K562 (cell line): ENCODE measurements around the gene MEGF11. TPM values are rescaled to one million over a fixed set of nuclear protein-coding genes. Genes with fewer than 3 reads are reported as not detected.

ENCODE experiments used
- ATAC-seq: fragments of 200-7000 bp; cut with Tn5 transposase; 3 replicates; pipeline ENCODE4 v1.9.1; 2020; ENCODE audit warnings: moderate library complexity
- BruUV-seq: library from RNA; stranded (reverse); fragments of 400-500 nt; replicated peaks from 2 replicates; lab custom pipeline; 2021; lab: Mats Ljungman, UMichigan
- CTCF ChIA-PET: fragments of 300-600 bp; formaldehyde crosslinking; extraction: SDS; loops from one replicate; lab custom pipeline; 2021; ENCODE audit warnings: low intra/inter-chr PET ratio; lab: Yijun Ruan, JAX
- POLR2A ChIA-PET: fragments of 300-600, 350-650 bp; sonication (Branson Sonifier 250); formaldehyde crosslinking; extraction: SDS; loops from one replicate; lab custom pipeline; 2021; ENCODE audit warnings: antibody characterized with exemption, inconsistent platforms; lab: Yijun Ruan, JAX
- DNase-seq, 4 experiments: peaks; one replicate each; pipeline versions ENCODE4 v3.0.0 to v3.0.0-alpha.2; 2011 to 2018; ENCODE audit warnings: low spot score in 3 of 4, mixed read lengths in 3 of 4; ENCODE audit errors: extremely low read depth in 1 of 4
- FAIRE-seq: peaks from 2 replicates; lab custom pipeline; 2011; peaks lifted over from hg19 to GRCh38; lab: Jason Lieb, UNC
- H2AFZ ChIP-seq: 2 replicates; pipeline ENCODE4 v1.6.0; 2011; ENCODE audit warnings: low read depth, low read length, control low read depth, inconsistent platforms
- H3K27ac ChIP-seq: fragments of 200-600 bp; 3 replicates; pipeline ENCODE4 v1.8.0; 2011; ENCODE audit warnings: low read depth, mild to moderate bottlenecking, control low read depth, inconsistent platforms, low read length, moderate library complexity, mixed read lengths; ENCODE audit errors: extremely low read depth
- H3K27me3 ChIP-seq, 2 experiments: fragments of 300-600 bp in 1 of 2; 2 replicates in 1 of 2; 3 replicates in 1 of 2; pipeline versions ENCODE4 v1.6.0 to v1.8.0; 2011; ENCODE audit warnings: inconsistent platforms in 2 of 2, low read length in 2 of 2, mild to moderate bottlenecking in 1 of 2, mixed read lengths in 1 of 2, moderate library complexity in 1 of 2; ENCODE audit not compliant: control insufficient read depth in 2 of 2, insufficient read depth in 2 of 2
- H3K36me3 ChIP-seq: fragments of 300-600 bp; 3 replicates; pipeline ENCODE4 v1.8.0; 2011; ENCODE audit warnings: mild to moderate bottlenecking, low read length, inconsistent platforms; ENCODE audit not compliant: control insufficient read depth, insufficient read depth
- H3K4me1 ChIP-seq, 2 experiments: fragments of 200-600 bp in 1 of 2; replicated peaks in 1 of 2; 2 replicates in 1 of 2; 3 replicates in 1 of 2; pipeline versions ENCODE4 v1.5.1 to v1.8.0; 2011; ENCODE audit warnings: inconsistent platforms in 2 of 2, low read length in 2 of 2, mild to moderate bottlenecking in 1 of 2, mixed read lengths in 1 of 2, moderate library complexity in 1 of 2; ENCODE audit not compliant: control insufficient read depth in 2 of 2, insufficient read depth in 2 of 2
- H3K4me2 ChIP-seq: 2 replicates; pipeline ENCODE4 v1.6.1; 2011; ENCODE audit warnings: low read length, control low read depth, inconsistent platforms, mixed read lengths; ENCODE audit not compliant: insufficient read depth
- H3K4me3 ChIP-seq: fragments of 200-600 bp; sonication (generic), shearing (Covaris generic); 2 replicates; pipeline ENCODE4 v1.5.1; 2016; ENCODE audit warnings: control low read depth, inconsistent platforms
- H3K79me2 ChIP-seq: fragments of 200-600 bp; 3 replicates; pipeline ENCODE4 v1.8.0; 2011; ENCODE audit warnings: low read length, inconsistent platforms; ENCODE audit not compliant: control insufficient read depth, insufficient read depth
- H3K9ac ChIP-seq, 2 experiments: 2 replicates each; pipeline versions ENCODE4 v1.6.0 to v1.6.1; 2011; ENCODE audit warnings: low read depth in 2 of 2, low read length in 2 of 2, control low read depth in 1 of 2, inconsistent platforms in 1 of 2, mild to moderate bottlenecking in 1 of 2, mixed read lengths in 1 of 2; ENCODE audit not compliant: insufficient read depth in 1 of 2
- H3K9me1 ChIP-seq: one replicate; pipeline ENCODE4 v1.6.0; 2011; ENCODE audit warnings: inconsistent platforms, mild to moderate bottlenecking, low read length, moderate library complexity; ENCODE audit not compliant: control insufficient read depth, insufficient read depth
- H3K9me3 ChIP-seq: replicated peaks from 2 replicates; pipeline ENCODE4 v1.5.1; 2011; ENCODE audit warnings: low read depth, low read length, inconsistent platforms; ENCODE audit not compliant: control insufficient read depth, insufficient read depth
- H4K20me1 ChIP-seq: replicated peaks from 2 replicates; pipeline ENCODE4 v1.6.1; 2011; ENCODE audit warnings: low read length, inconsistent platforms, mixed read lengths; ENCODE audit not compliant: control insufficient read depth, insufficient read depth
- ATF1 ChIP-seq, 2 experiments: fragments of 450-650 bp in 1 of 2; IDR thresholded peaks; 2 replicates each; pipeline ENCODE4 v1.6.1; 2016; ENCODE audit warnings: missing compliant biosample characterization in 1 of 2, missing genetic modification characterization in 1 of 2
- ATF7 ChIP-seq: fragments of 450-650 bp; IDR thresholded peaks from 2 replicates; pipeline ENCODE4 v1.7.1; 2014; ENCODE audit warnings: mild to moderate bottlenecking, moderate library complexity
- CBX3 ChIP-seq, 2 experiments: IDR thresholded peaks; 1 replicate in 1 of 2; 2 replicates in 1 of 2; pipeline ENCODE4 v1.6.1; 2012; ENCODE audit warnings: inconsistent platforms in 2 of 2, low read length in 2 of 2, borderline replicate concordance in 1 of 2, control low read depth in 1 of 2
- CREM ChIP-seq: IDR thresholded peaks from 2 replicates; pipeline ENCODE4 v1.6.1; 2014; ENCODE audit warnings: antibody characterized with exemption, low read depth
- CXXC5 ChIP-seq: fragments of 250-450 bp; sonication (Bioruptor Pico); IDR thresholded peaks from 2 replicates; pipeline ENCODE4 v1.8.0; 2022; ENCODE audit warnings: inconsistent platforms, mild to moderate bottlenecking, moderate library complexity
- DPF2 ChIP-seq: fragments of 450-650 bp; IDR thresholded peaks from 2 replicates; pipeline ENCODE4 v1.6.1; 2016
- EHMT2 ChIP-seq: fragments of 450-650 bp; IDR thresholded peaks from 2 replicates; pipeline ENCODE4 v1.6.1; 2018; ENCODE audit warnings: antibody characterized with exemption
- HDAC1 ChIP-seq, 2 experiments: fragments of 450-650 bp; IDR thresholded peaks; 2 replicates each; pipeline ENCODE4 v1.6.1; 2016 to 2017; ENCODE audit warnings: inconsistent platforms in 1 of 2, mild to moderate bottlenecking in 1 of 2, moderate library complexity in 1 of 2
- NCOA6 ChIP-seq: fragments of 450-650 bp; IDR thresholded peaks from 2 replicates; pipeline ENCODE4 v1.6.1; 2017; ENCODE audit warnings: mild to moderate bottlenecking
- RAD21 ChIP-seq, 2 experiments: fragments of 250-450 bp in 1 of 2; fragments of 450-650 bp in 1 of 2; sonication (Bioruptor Pico) in 1 of 2; formaldehyde crosslinking in 1 of 2; IDR thresholded peaks in 1 of 2; conservative IDR thresholded peaks in 1 of 2; 2 replicates each; pipeline versions ENCODE4 v1.4.0 to v1.8.0; 2020 to 2022; ENCODE audit warnings: mild to moderate bottlenecking in 2 of 2, moderate library complexity in 1 of 2
- RAD51 ChIP-seq: fragments of 450-650 bp; IDR thresholded peaks from 2 replicates; pipeline ENCODE4 v1.7.1; 2016; ENCODE audit warnings: low read depth, mild to moderate bottlenecking, borderline replicate concordance
- SMC3 ChIP-seq: conservative IDR thresholded peaks from 2 replicates; pipeline ENCODE4 v1.6.1; 2011; ENCODE audit warnings: low read depth, low read length, improper control_type of control experiment; ENCODE audit not compliant: insufficient read depth
- SRF ChIP-seq, 2 experiments: fragments of 250-450, 450-650 bp in 1 of 2; sonication (Bioruptor Pico) in 1 of 2; sonication (generic) in 1 of 2; formaldehyde crosslinking; IDR thresholded peaks; 2 replicates each; pipeline versions ENCODE4 v1.5.0 to v1.5.1; 2020 to 2022; ENCODE audit warnings: mild to moderate bottlenecking in 1 of 2, missing genetic modification reagents in 1 of 2
- WGBS: fragments of 100-300 bp; shearing (Covaris generic); methylation state at CpG from one replicate; pipeline ENCODE4 v1.1.6; 2016; ENCODE audit warnings: low coverage, mixed read lengths; ENCODE audit not compliant: insufficient coverage; ENCODE audit errors: missing lambda C conversion rate; 5-methylcytosine and 5-hydroxymethylcytosine counted together
- in situ Hi-C: fragments of 300-500 bp; cut with MboI; formaldehyde crosslinking; loops from 4 replicates; pipeline ENCODE4 v1.15.0; 2018; ENCODE audit warnings: inconsistent platforms, mixed read lengths
- intact Hi-C: fragments of 100-400 bp; cut with micrococcal nuclease; formaldehyde crosslinking; loops from 2 replicates; pipeline ENCODE4 v1.14.2; 2022
- polyA plus RNA-seq, 8 experiments: library from polyadenylated mRNA; depleted of rRNA in 4 of 8; stranded (reverse) in 5 of 8; unstranded in 3 of 8; fragments of >200 nt; fragmentation: Nextera tagmentation in 2 of 8; fragmentation: Illumina TruSeq in 1 of 8; extraction: Ambion mirVana in 2 of 8; extraction: Trizol in 1 of 8; gene quantifications; 2 replicates each; pipeline versions ENCODE4 v1.2.1 to v1.2.3, GENCODE V29; 2011 to 2014; ENCODE audit warnings: inconsistent platforms in 1 of 8, missing spikeins in 1 of 8
- total RNA-seq, 7 experiments: library from RNA; depleted of rRNA in 6 of 7; stranded (reverse); fragments of >200 nt in 6 of 7; fragmentation: Illumina TruSeq in 2 of 7; extraction: Trizol in 2 of 7; gene quantifications; 2 replicates each; pipeline versions ENCODE4 v1.2.1 to v1.2.3, GENCODE V29; 2011 to 2021; ENCODE audit warnings: low replicate concordance in 1 of 7
- TF ChIP-seq, protein P1 (sequence below): sonication (generic); formaldehyde crosslinking; IDR thresholded peaks from 2 replicates; pipeline ENCODE4 v1.8.0; 2022; ENCODE audit warnings: mild to moderate bottlenecking, low read depth, missing genetic modification reagents
- TF ChIP-seq, protein P2 (sequence below): fragments of 450-650 bp; IDR thresholded peaks from one replicate; pipeline ENCODE4 v1.6.1; 2018; ENCODE audit warnings: mild to moderate bottlenecking, moderate library complexity; ENCODE audit not compliant: partially characterized antibody
- TF ChIP-seq, protein P3 (sequence below): IDR thresholded peaks from 2 replicates; pipeline ENCODE4 v1.6.1; 2012; ENCODE audit warnings: low read depth, low read length, improper control_type of control experiment, borderline replicate concordance
- TF ChIP-seq, protein P4 (sequence below): sonication (generic); formaldehyde crosslinking; IDR thresholded peaks from 2 replicates; pipeline ENCODE4 v1.5.0; 2020; ENCODE audit warnings: missing genetic modification reagents

The MEGF11 gene
- total and polyA plus RNA-seq, 9 of the 15 experiments (the other 6 are each of a cell fraction or from before 2014, with no cell fraction given) = 0.06 to 0.23 (median 0.20) TPM; not detected in 6

DNA sequence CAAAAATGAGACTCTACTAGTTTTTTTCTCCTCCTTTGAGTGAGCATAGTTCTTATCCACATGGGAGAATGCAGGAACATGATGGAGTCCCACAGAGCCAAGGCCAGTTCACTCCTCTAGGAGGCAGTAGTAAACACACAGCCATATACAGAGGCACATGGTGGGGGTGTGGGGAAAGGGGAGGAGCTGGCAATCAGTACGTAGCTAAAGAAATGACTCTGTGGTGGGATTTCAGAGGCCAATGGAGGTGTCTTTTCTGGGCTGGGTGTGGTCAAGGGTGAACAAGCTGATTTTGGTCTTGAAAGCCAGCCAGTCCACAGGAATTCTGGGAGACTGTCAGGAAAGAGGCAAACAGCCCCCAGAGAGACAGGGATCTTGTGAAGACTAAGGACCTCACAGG lies 390.9 kb downstream of the MEGF11 start:
- WGBS = 0% methylated on average over 1 of the region's 1 CpG
- no peaks in the 10 kb centered on the region for H3K9me3 ChIP-seq
- H3K4me3 ChIP-seq = no peak overlapping the region
- no peaks in the 10 kb centered on the region for H4K20me1 ChIP-seq
- intact Hi-C loops (no loop called here), in situ Hi-C loops (loop anchor here (25.0 kb wide), 1 partner anchor 225 kb away; no protein-coding TSS in a partner anchor)
- no TSS peak for BruUV-seq
- H3K27me3 ChIP-seq = no peaks in the 10 kb centered on the region
- ATAC-seq = peak; percentile 100
- H3K27ac ChIP-seq = peak overlapping the region; percentile 30
- peak; percentile 98 for FAIRE-seq
- H3K9ac ChIP-seq = peak overlapping the region in 1 of 2 experiments; percentile 15; a peak in 1 of 4 replicates
- peak overlapping the region; percentile 30; the same call in 1 of the 2 replicates for H3K4me2 ChIP-seq
- H3K36me3 ChIP-seq = no peaks in the 10 kb centered on the region
- H2AFZ ChIP-seq = peak overlapping the region; percentile 85
- no peaks in the 10 kb centered on the region for H3K9me1 ChIP-seq
- POLR2A ChIA-PET = interaction anchor here (0.6 to 1.5 kb wide), 8 partner anchors 19 to 419 kb away, joined by 3 to 7 read pairs (median 4); partner anchors contain the start of gene INTS14
- peak; percentile 81 to 93 (median 84) for DNase-seq
- peaks cover 3 to 6% of the 10 kb centered on the region in 2 experiments; a peak in 3 of 5 replicates for H3K4me1 ChIP-seq
- CTCF ChIA-PET = no interaction called here
- no peaks in the 10 kb centered on the region for H3K79me2 ChIP-seq
- TF ChIP-seq NCOA6 (no peak), HDAC1 (IDR thresholded peaks at IDR 0.05) (peak in 1 of 2 experiments; percentile 63; a peak in 1 of 4 replicates), ATF7 (peak; percentile 33; the same call in 1 of the 2 replicates), ATF1 (CRISPR knock-in tag; IDR thresholded peaks at IDR 0.05) (no peak), ATF1 (tag; IDR thresholded peaks at IDR 0.05) (peak; percentile 54; the same call in 1 of the 2 replicates), SMC3 (peak; percentile 44; the same call in 1 of the 2 replicates), CBX3 (IDR thresholded peaks at IDR 0.05; ENCODE audit: borderline replicate concordance in 1 of 2, low read length in 2 of 2) (peak in 1 of 2 experiments; percentile 69; a peak in 1 of 3 replicates), EHMT2 (peak; percentile 78), RAD21 (CRISPR knock-in tag; conservative IDR thresholded peaks at IDR 0.05 in 1 of 2, IDR thresholded peaks at IDR 0.05 in 1 of 2) (peak; percentile 37 to 48), SRF (CRISPR knock-in tag; IDR thresholded peaks at IDR 0.05) (peak in 1 of 2 experiments; percentile 66; a peak in 1 of 4 replicates), DPF2 (0 out of 2 replicates have a peak, but pooled peaks have one; percentile 29), CXXC5 (CRISPR knock-in tag) (peak; percentile 30; the same call in 1 of the 2 replicates), CREM (peak; percentile 75), RAD51 (0 out of 2 replicates have a peak, but pooled peaks have one; percentile 42)
- TF ChIP-seq, protein P1, sequence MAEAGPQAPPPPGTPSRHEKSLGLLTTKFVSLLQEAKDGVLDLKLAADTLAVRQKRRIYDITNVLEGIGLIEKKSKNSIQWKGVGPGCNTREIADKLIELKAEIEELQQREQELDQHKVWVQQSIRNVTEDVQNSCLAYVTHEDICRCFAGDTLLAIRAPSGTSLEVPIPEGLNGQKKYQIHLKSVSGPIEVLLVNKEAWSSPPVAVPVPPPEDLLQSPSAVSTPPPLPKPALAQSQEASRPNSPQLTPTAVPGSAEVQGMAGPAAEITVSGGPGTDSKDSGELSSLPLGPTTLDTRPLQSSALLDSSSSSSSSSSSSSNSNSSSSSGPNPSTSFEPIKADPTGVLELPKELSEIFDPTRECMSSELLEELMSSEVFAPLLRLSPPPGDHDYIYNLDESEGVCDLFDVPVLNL = no peak
- TF ChIP-seq, protein P2, sequence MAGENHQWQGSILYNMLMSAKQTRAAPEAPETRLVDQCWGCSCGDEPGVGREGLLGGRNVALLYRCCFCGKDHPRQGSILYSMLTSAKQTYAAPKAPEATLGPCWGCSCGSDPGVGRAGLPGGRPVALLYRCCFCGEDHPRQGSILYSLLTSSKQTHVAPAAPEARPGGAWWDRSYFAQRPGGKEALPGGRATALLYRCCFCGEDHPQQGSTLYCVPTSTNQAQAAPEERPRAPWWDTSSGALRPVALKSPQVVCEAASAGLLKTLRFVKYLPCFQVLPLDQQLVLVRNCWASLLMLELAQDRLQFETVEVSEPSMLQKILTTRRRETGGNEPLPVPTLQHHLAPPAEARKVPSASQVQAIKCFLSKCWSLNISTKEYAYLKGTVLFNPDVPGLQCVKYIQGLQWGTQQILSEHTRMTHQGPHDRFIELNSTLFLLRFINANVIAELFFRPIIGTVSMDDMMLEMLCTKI = no peak
- TF ChIP-seq, protein P3, sequence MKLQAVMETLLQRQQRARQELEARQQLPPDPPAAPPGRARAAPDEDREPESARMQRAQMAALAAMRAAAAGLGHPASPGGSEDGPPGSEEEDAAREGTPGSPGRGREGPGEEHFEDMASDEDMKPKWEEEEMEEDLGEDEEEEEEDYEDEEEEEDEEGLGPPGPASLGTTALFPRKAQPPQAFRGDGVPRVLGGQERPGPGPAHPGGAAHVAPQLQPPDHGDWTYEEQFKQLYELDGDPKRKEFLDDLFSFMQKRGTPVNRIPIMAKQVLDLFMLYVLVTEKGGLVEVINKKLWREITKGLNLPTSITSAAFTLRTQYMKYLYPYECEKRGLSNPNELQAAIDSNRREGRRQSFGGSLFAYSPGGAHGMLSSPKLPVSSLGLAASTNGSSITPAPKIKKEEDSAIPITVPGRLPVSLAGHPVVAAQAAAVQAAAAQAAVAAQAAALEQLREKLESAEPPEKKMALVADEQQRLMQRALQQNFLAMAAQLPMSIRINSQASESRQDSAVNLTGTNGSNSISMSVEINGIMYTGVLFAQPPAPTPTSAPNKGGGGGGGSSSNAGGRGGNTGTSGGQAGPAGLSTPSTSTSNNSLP = 0 out of 2 replicates have a peak, but pooled peaks have one; percentile 46
- TF ChIP-seq, protein P4, sequence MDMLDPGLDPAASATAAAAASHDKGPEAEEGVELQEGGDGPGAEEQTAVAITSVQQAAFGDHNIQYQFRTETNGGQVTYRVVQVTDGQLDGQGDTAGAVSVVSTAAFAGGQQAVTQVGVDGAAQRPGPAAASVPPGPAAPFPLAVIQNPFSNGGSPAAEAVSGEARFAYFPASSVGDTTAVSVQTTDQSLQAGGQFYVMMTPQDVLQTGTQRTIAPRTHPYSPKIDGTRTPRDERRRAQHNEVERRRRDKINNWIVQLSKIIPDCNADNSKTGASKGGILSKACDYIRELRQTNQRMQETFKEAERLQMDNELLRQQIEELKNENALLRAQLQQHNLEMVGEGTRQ (CRISPR knock-in tag) = peak; percentile 25; the same call in 1 of the 2 replicates
